ENCODE results near the gene ASB9.

DNA sequence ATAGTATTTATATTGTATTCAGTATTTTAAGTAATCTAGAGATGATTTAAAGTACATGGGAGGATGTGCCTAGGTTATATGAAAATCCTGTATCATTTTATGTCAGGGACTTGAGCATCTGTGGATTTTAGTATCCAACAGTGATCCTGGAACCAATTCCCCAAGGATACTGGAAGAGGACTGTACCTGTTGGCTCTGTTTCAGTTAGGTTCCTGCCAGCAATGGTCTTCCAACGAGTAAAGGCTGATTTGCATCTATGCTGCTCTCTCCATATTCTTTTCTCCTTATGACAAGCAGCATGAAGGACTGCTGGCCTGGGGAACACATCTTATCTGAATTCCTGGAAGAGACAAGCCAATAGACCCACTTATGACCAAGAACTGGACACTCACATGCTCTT, 34.9 kb downstream of the ASB9 start:
- TF ChIP-seq POLR2AphosphoS5 (IDR thresholded peaks at IDR 0.05; ENCODE audit: low read depth, low read length) (no peak), GABPA (IDR thresholded peaks at IDR 0.05; ENCODE audit: borderline replicate concordance, insufficient read depth, low read length) (no peak), SP2 (IDR thresholded peaks at IDR 0.05; ENCODE audit: low read length) (no peak), SUZ12 (IDR thresholded peaks at IDR 0.05; ENCODE audit: low read length) (no peak), ATF2 (IDR thresholded peaks at IDR 0.05; ENCODE audit: low read length) (no peak), JUN (IDR thresholded peaks at IDR 0.05; ENCODE audit: low read depth, low read length) (no peak), RFX5 (IDR thresholded peaks at IDR 0.05; ENCODE audit: borderline replicate concordance, low read depth, low read length) (no peak), EZH2 (IDR thresholded peaks at IDR 0.05; ENCODE audit: low read depth, low read length, severe bottlenecking) (no peak), FOSL1 (IDR thresholded peaks at IDR 0.05; ENCODE audit: insufficient read depth, low read depth, low read length) (no peak), HDAC6 (IDR thresholded peaks at IDR 0.05; ENCODE audit: low read depth, low read length) (no peak), KDM5A (IDR thresholded peaks at IDR 0.05; ENCODE audit: low read length) (no peak)
- TF ChIP-seq, protein P1, sequence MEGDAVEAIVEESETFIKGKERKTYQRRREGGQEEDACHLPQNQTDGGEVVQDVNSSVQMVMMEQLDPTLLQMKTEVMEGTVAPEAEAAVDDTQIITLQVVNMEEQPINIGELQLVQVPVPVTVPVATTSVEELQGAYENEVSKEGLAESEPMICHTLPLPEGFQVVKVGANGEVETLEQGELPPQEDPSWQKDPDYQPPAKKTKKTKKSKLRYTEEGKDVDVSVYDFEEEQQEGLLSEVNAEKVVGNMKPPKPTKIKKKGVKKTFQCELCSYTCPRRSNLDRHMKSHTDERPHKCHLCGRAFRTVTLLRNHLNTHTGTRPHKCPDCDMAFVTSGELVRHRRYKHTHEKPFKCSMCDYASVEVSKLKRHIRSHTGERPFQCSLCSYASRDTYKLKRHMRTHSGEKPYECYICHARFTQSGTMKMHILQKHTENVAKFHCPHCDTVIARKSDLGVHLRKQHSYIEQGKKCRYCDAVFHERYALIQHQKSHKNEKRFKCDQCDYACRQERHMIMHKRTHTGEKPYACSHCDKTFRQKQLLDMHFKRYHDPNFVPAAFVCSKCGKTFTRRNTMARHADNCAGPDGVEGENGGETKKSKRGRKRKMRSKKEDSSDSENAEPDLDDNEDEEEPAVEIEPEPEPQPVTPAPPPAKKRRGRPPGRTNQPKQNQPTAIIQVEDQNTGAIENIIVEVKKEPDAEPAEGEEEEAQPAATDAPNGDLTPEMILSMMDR (IDR thresholded peaks at IDR 0.05; ENCODE audit: control extremely low read depth in 1 of 3, insufficient read depth in 1 of 3, low read depth in 1 of 3, low read length in 3 of 3) = no peak
- TF ChIP-seq, protein P2, sequence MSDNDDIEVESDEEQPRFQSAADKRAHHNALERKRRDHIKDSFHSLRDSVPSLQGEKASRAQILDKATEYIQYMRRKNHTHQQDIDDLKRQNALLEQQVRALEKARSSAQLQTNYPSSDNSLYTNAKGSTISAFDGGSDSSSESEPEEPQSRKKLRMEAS (IDR thresholded peaks at IDR 0.05) = no peak
